OCI-LY7 (cell line): ENCODE measurements around the gene KRTCAP2.

Experiments used
- CTCF ChIP-seq: fragments of 200-600 bp; sonication (generic); conservative IDR thresholded peaks from 2 replicates; pipeline ENCODE4 v1.5.1; 2014; ENCODE audit warnings: mild to moderate bottlenecking, antibody characterized with exemption, low read length, moderate library complexity, mixed read lengths
- EZH2phosphoT487 ChIP-seq: fragments of 200-600 bp; sonication (generic); IDR thresholded peaks from 2 replicates; pipeline ENCODE4 v1.6.1; 2018; ENCODE audit warnings: low read depth, borderline replicate concordance, mild to moderate bottlenecking, mixed run types, antibody characterized with exemption, low read length, moderate library complexity, mixed read lengths

DNA sequence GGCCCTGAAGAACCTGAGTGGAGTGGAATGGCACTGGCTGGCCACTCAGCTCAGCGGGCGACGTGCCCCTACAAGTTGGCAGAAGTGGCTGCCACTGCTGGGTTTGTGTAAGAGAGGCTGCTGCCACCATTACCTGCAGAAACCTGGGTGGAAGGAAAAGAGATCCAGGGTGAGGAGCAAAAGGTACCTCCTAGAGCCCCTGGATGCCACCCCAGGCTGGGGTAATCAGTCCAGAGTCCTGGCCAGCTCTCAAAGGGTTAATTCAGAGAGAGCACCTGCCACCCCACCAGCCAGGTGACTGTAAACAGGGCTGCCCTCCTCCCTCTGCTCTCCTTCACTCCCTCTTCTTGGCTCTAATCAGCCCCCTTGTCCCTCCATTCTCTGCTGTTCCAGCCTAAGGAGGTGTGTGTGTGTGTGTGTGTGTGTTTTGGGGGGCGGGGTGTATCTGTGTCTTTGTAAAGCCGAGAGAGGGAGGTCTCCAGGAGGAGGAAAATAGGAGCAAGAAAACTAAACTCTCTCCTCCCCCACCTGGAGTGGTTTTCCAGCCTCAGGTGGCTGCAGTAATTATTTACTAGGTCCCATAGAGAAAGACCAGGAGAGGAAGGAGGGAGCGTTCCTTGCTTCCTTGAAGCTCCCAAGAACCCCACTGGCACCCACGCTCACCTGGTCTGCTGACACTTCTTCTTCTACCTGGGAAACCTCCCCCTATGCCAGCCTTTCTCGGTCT is 13.1 kb upstream of the KRTCAP2 start:
- TF ChIP-seq CTCF (no peak), EZH2phosphoT487 (no peak)
